CD4-positive, alpha-beta T cell (primary cell): ENCODE measurements around the gene CCDC178. TPM values are rescaled to one million over a fixed set of nuclear protein-coding genes. Genes with fewer than 3 reads are reported as not detected.
"Not testable (repeated sequence)": the region's sequence is repeated elsewhere in the genome, so short reads cannot be mapped to it uniquely, and the experiment has no call there.

ENCODE experiments used
- ATAC-seq: fragments of 200-7000 bp; cut with Tn5 transposase; one replicate; pipeline ENCODE4 v1.10.0; 2022; ENCODE audit warnings: mild to moderate bottlenecking; ENCODE audit not compliant: poor library complexity
- CTCF ChIA-PET: fragments of 350-600 bp; sonication (Branson Sonifier 250); formaldehyde crosslinking; loops from one replicate; lab custom pipeline; 2021; ENCODE audit warnings: antibody characterized with exemption, inconsistent platforms; lab: Charles Lee
- POLR2A ChIA-PET: fragments of 350-600 bp; sonication (Branson Sonifier 250); formaldehyde crosslinking; loops from one replicate; lab custom pipeline; 2021; ENCODE audit warnings: antibody characterized with exemption, inconsistent platforms; lab: Charles Lee
- DNase-seq, 14 experiments: peaks; one replicate each; pipeline ENCODE4 v3.0.0-alpha.2; 2013 to 2020; ENCODE audit warnings: mixed read lengths in 2 of 14
- H3K27ac ChIP-seq, 2 donors: one replicate each; pipeline versions ENCODE4 v1.5.1 to v1.7.0; 2013; ENCODE audit warnings: low read length in 2 of 2, low read depth in 1 of 2, mild to moderate bottlenecking in 1 of 2
- H3K27me3 ChIP-seq, 2 experiments: 1 replicate in 1 of 2; 2 replicates in 1 of 2; pipeline versions ENCODE4 v1.6.1 to v1.7.0; 2013; ENCODE audit warnings: low read length in 2 of 2, control low read depth in 1 of 2, mild to moderate bottlenecking in 1 of 2, moderate library complexity in 1 of 2; ENCODE audit not compliant: insufficient read depth in 2 of 2, control insufficient read depth in 1 of 2
- H3K36me3 ChIP-seq: one replicate; pipeline ENCODE4 v1.6.1; 2013; ENCODE audit warnings: low read length, control low read depth; ENCODE audit not compliant: insufficient read depth
- H3K4me1 ChIP-seq: one replicate; pipeline ENCODE4 v1.6.1; 2013; ENCODE audit warnings: low read length, control low read depth; ENCODE audit not compliant: insufficient read depth
- H3K4me3 ChIP-seq: one replicate; pipeline ENCODE4 v1.5.1; 2013; ENCODE audit warnings: mild to moderate bottlenecking, low read length, moderate library complexity
- H3K9me3 ChIP-seq, 2 experiments: 1 replicate in 1 of 2; 2 replicates in 1 of 2; pipeline versions ENCODE4 v1.6.1 to v1.7.0; 2013; ENCODE audit warnings: low read length in 2 of 2, mild to moderate bottlenecking in 2 of 2, control low read depth in 1 of 2, moderate library complexity in 1 of 2; ENCODE audit not compliant: control insufficient read depth in 1 of 2, insufficient read depth in 1 of 2
- H3K27ac Mint-ChIP-seq: one replicate; pipeline ENCODE4 v1.8.0; 2020; ENCODE audit warnings: mixed read lengths
- H3K27me3 Mint-ChIP-seq: one replicate; pipeline ENCODE4 v1.8.0; 2021; ENCODE audit warnings: mixed read lengths
- H3K36me3 Mint-ChIP-seq: one replicate; pipeline ENCODE4 v1.8.0; 2021; ENCODE audit warnings: low read depth, mixed read lengths
- H3K4me1 Mint-ChIP-seq: one replicate; pipeline ENCODE4 v1.8.0; 2021; ENCODE audit warnings: low read depth, mixed read lengths
- H3K4me3 Mint-ChIP-seq: one replicate; pipeline ENCODE4 v1.8.0; 2020; ENCODE audit warnings: mild to moderate bottlenecking, mixed read lengths
- H3K9me3 Mint-ChIP-seq: one replicate; pipeline ENCODE4 v1.8.0; 2020; ENCODE audit warnings: mixed read lengths
- intact Hi-C, 2 experiments: fragments of 100-400 bp; cut with DNase I in 1 of 2; cut with micrococcal nuclease in 1 of 2; formaldehyde crosslinking; loops; one replicate each; pipeline versions ENCODE4 v1.15.1 to v1.9.0; 2023 to 2025; cut with DNase I, micrococcal nuclease
- total RNA-seq, 174 experiments: library from RNA in 2 of 174; stranded (reverse) in 2 of 174; gene quantifications; one replicate each; pipeline ENCODE4 v1.2.3 and lab custom pipeline; 2021 to 2026
- TF ChIP-seq, protein P1 (sequence below): fragments of 200-600 bp; IDR thresholded peaks from one replicate; pipeline ENCODE4 v1.8.0; 2022; ENCODE audit warnings: antibody characterized with exemption, mild to moderate bottlenecking

CCDC178 gene
- total RNA-seq, 2 experiments from 2014 or later, result not detected

- TF ChIP-seq, protein P1, sequence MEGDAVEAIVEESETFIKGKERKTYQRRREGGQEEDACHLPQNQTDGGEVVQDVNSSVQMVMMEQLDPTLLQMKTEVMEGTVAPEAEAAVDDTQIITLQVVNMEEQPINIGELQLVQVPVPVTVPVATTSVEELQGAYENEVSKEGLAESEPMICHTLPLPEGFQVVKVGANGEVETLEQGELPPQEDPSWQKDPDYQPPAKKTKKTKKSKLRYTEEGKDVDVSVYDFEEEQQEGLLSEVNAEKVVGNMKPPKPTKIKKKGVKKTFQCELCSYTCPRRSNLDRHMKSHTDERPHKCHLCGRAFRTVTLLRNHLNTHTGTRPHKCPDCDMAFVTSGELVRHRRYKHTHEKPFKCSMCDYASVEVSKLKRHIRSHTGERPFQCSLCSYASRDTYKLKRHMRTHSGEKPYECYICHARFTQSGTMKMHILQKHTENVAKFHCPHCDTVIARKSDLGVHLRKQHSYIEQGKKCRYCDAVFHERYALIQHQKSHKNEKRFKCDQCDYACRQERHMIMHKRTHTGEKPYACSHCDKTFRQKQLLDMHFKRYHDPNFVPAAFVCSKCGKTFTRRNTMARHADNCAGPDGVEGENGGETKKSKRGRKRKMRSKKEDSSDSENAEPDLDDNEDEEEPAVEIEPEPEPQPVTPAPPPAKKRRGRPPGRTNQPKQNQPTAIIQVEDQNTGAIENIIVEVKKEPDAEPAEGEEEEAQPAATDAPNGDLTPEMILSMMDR, result no peak
- Mint-ChIP-seq H3K27me3 (no peaks in the 10 kb centered on the region), H3K4me3 (no peak overlapping the region), H3K27ac (no peak overlapping the region), H3K4me1 (no peaks in the 10 kb centered on the region), H3K9me3 (peaks cover 3% of the 10 kb centered on the region), H3K36me3 (no peaks in the 10 kb centered on the region)
- Histone ChIP-seq H3K9me3 (no peaks in the 10 kb centered on the region), H3K27ac (no peak overlapping the region), H3K4me3 (no peak overlapping the region), H3K27me3 (no peaks in the 10 kb centered on the region), H3K36me3 (no peaks in the 10 kb centered on the region), H3K4me1 (no peaks in the 10 kb centered on the region)
- POLR2A ChIA-PET, result no interaction called here
- DNase-seq, result no peak
- no peak for ATAC-seq
- intact Hi-C loops, result no loop called here
- CTCF ChIA-PET, result no interaction called here
Observed at GRCh38 chr18:33404244-33404873, 36.2 kb downstream of the CCDC178 start.

- H3K4me1 Mint-ChIP-seq, H3K4me3 ChIP-seq, POLR2A ChIA-PET, CTCF ChIA-PET, H3K4me1 ChIP-seq, H3K27ac Mint-ChIP-seq, H3K36me3 ChIP-seq, ATAC-seq, H3K9me3 Mint-ChIP-seq, H3K27me3 ChIP-seq, H3K9me3 ChIP-seq, H3K27me3 Mint-ChIP-seq, H3K36me3 Mint-ChIP-seq, intact Hi-C loops, H3K27ac ChIP-seq, DNase-seq, H3K4me3 Mint-ChIP-seq: not testable (repeated sequence)
Observed at GRCh38 chr18:33398939-33399338, 41.6 kb downstream of the CCDC178 start.

DNA sequence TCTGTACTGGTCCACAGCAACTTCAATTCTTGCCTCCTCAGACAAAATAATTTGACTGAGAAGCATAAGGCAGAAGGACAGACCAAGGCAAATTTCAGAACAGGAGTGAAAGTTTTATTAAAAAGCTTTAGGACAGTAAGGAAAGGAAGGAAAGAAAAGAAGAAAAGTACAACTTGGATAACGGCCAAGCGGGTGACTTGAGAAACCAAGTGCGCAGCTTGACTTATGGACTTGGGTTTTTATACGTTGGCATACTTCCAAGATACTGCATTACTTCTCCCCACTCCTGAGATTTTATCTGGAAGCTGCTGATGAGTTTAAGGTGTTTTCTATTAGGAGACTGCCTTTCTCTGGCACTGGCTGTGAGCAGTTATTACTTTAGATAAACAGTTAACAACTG, 64.7 kb downstream of the CCDC178 start:
- H3K4me3 Mint-ChIP-seq, result no peak overlapping the region
- DNase-seq (no peak), ATAC-seq (no peak)
- H3K36me3 ChIP-seq, result no peaks in the 10 kb centered on the region
- ChIA-PET CTCF (no interaction called here), POLR2A (no interaction called here)
- H3K4me1 ChIP-seq, result no peaks in the 10 kb centered on the region
- H3K27ac ChIP-seq, result no peak overlapping the region
- H3K27me3 Mint-ChIP-seq, result no peaks in the 10 kb centered on the region
- H3K9me3 ChIP-seq, result peaks cover 0 to 3% of the 10 kb centered on the region in 2 experiments
- no peaks in the 10 kb centered on the region for H3K4me1 Mint-ChIP-seq
- no peaks in the 10 kb centered on the region for H3K27me3 ChIP-seq
- TF ChIP-seq, protein P1, result no peak
- peaks cover 3% of the 10 kb centered on the region for H3K9me3 Mint-ChIP-seq
- no peak overlapping the region for H3K27ac Mint-ChIP-seq
- intact Hi-C loops, result no loop called here
- H3K4me3 ChIP-seq, result no peak overlapping the region
- H3K36me3 Mint-ChIP-seq, result no peaks in the 10 kb centered on the region

DNA sequence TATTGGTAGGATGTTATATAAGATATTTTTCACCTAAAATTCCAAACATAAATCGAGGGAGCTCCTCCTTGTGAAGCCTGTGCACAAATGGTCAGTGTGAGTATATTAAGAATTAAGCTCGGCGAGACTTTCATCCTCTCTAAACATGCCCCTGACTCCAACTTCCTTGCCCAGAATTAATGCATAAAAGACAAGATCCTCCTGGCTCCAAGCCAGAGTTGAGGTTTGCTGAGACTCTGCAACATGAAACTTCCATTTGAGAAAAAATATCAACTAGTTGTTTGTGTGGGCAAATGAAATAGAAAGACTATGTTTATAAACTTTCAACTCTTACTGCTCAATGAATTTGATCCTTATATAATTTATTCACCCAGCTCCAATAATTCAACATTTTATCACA, 68.1 kb downstream of the CCDC178 start:
- ATAC-seq, result no peak
- H3K27me3 Mint-ChIP-seq, result no peaks in the 10 kb centered on the region

More for the DNA sequence above, 68.1 kb downstream of the CCDC178 start:
- Histone ChIP-seq H3K4me1 (no peaks in the 10 kb centered on the region), H3K9me3 (peaks cover 0 to 3% of the 10 kb centered on the region in 2 experiments), H3K27me3 (no peaks in the 10 kb centered on the region), H3K36me3 (no peaks in the 10 kb centered on the region), H3K27ac (no peak overlapping the region), H3K4me3 (no peak overlapping the region)
- TF ChIP-seq, protein P1, result no peak
- POLR2A ChIA-PET, result no interaction called here
- Mint-ChIP-seq H3K36me3 (no peaks in the 10 kb centered on the region), H3K9me3 (peaks cover 5% of the 10 kb centered on the region), H3K27ac (no peak overlapping the region), H3K4me1 (no peaks in the 10 kb centered on the region), H3K4me3 (no peak overlapping the region)
- intact Hi-C loops, result no loop called here
- CTCF ChIA-PET, result no interaction called here
- DNase-seq, result no peak
